Upper lobe of right lung (tissue), 1 donor: ENCODE results near the gene MED12L. TPM values are rescaled to one million over a fixed set of nuclear protein-coding genes. Genes with fewer than 3 reads are reported as not detected.

Source experiments
- ATAC-seq: fragments of 200-7000 bp; cut with Tn5 transposase; one replicate; pipeline ENCODE4 v1.9.1; 2020; ENCODE audit warnings: mild to moderate bottlenecking, moderate library complexity
- DNase-seq: peaks from one replicate; pipeline ENCODE4 v3.0.0-alpha.2; 2020
- H3K27ac ChIP-seq: fragments of 200-600 bp; one replicate; pipeline ENCODE4 v1.8.0; 2022
- H3K27me3 ChIP-seq: fragments of 200-600 bp; one replicate; pipeline ENCODE4 v1.8.0; 2022; ENCODE audit warnings: mild to moderate bottlenecking
- H3K36me3 ChIP-seq: fragments of 200-600 bp; one replicate; pipeline ENCODE4 v1.8.0; 2022
- H3K4me1 ChIP-seq: fragments of 200-600 bp; one replicate; pipeline ENCODE4 v1.8.0; 2022
- H3K4me3 ChIP-seq: fragments of 200-600 bp; one replicate; pipeline ENCODE4 v1.8.0; 2022; ENCODE audit warnings: mild to moderate bottlenecking
- H3K9me3 ChIP-seq: fragments of 200-600 bp; one replicate; pipeline ENCODE4 v1.8.0; 2022
- intact Hi-C: fragments of 100-400 bp; cut with DNase I; formaldehyde crosslinking; loops from one replicate; pipeline ENCODE4 v1.11.0; 2022
- total RNA-seq: library from RNA; stranded (reverse); fragmentation: NEBNext Ultra II Directional; extraction: Animal tissue kit (Norgen Biotek cat#: 25700); gene quantifications from one replicate; pipeline ENCODE4 v1.2.1, GENCODE V29; 2021
- TF ChIP-seq, protein P1 (sequence below): fragments of 200-600 bp; IDR thresholded peaks from one replicate; pipeline ENCODE4 v1.8.0; 2022; ENCODE audit warnings: antibody characterized with exemption
- donor health status: DM: no; HTN: yes; CAD: no; lungs with severe emphysema.

Gene MED12L
- total RNA-seq, 1 donor from 2014 or later = 0.69 TPM

DNA sequence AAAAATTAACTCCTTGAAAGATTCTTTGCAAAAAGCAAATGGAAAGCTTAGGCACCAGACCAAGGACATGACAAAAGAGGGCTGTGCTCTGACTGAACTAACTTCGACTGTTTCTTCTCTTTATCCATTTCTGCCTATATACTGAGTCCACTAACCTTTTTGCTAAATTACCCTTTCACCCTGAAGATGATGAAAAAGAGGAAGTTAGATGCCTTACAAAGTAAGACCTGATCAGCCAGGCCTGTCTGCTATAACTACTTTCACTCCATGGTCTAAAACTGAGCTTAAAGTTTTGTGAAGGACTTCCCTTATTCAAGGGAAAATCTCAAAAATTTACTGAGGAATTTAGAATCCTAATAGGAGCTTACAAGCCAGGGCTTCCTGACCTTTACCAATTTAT is 381.6 kb downstream of the MED12L start:
- intact Hi-C loops = no loop called here
- DNase-seq (no peak), ATAC-seq (no peak)
- no peaks in the 10 kb centered on the region for H3K36me3 ChIP-seq
- H3K27ac ChIP-seq = no peak overlapping the region
- TF ChIP-seq, protein P1, sequence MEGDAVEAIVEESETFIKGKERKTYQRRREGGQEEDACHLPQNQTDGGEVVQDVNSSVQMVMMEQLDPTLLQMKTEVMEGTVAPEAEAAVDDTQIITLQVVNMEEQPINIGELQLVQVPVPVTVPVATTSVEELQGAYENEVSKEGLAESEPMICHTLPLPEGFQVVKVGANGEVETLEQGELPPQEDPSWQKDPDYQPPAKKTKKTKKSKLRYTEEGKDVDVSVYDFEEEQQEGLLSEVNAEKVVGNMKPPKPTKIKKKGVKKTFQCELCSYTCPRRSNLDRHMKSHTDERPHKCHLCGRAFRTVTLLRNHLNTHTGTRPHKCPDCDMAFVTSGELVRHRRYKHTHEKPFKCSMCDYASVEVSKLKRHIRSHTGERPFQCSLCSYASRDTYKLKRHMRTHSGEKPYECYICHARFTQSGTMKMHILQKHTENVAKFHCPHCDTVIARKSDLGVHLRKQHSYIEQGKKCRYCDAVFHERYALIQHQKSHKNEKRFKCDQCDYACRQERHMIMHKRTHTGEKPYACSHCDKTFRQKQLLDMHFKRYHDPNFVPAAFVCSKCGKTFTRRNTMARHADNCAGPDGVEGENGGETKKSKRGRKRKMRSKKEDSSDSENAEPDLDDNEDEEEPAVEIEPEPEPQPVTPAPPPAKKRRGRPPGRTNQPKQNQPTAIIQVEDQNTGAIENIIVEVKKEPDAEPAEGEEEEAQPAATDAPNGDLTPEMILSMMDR = no peak
- no peaks in the 10 kb centered on the region for H3K4me1 ChIP-seq
- H3K4me3 ChIP-seq = no peak overlapping the region
- no peaks in the 10 kb centered on the region for H3K27me3 ChIP-seq
- H3K9me3 ChIP-seq = no peaks in the 10 kb centered on the region

DNA sequence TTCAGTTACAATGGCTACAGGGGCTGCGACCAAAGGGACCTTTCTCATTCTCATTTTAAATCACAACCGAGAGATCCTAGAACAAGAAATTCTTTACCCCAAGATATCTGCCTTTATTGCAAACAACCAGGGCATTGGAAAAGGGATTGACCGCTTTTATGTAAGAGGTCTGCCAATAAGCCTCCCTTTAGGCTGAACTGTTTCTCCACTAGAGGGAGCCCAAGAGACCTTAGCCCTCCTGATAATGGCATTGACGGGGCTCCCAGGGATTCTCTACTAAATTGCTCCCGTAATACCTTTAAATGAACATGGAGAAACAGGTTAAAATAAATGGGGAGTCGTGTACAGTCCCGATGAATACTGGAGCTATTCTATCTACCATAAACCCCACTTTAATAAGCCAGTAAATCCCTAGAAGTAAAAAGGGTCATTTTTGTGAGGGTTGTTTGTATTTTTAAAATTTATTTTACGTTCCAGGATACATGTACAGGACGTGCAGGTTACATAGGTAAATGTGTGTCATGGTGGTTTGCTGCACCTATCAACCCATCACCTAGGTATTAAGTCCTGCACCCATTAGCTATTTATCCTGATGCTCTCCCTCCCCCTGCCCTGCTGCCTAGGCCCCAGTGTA is 382.9 kb downstream of the MED12L start:
- intact Hi-C loops = no loop called here
- no peak overlapping the region for H3K27ac ChIP-seq
- H3K4me1 ChIP-seq = no peaks in the 10 kb centered on the region
- no peaks in the 10 kb centered on the region for H3K9me3 ChIP-seq
- H3K27me3 ChIP-seq = no peaks in the 10 kb centered on the region
- ATAC-seq (peak; percentile 91), DNase-seq (no peak)
- TF ChIP-seq, protein P1 = peak; percentile 92
- no peaks in the 10 kb centered on the region for H3K36me3 ChIP-seq
- H3K4me3 ChIP-seq = no peak overlapping the region

GRCh38 chr3:151476344-151477018 is 391.0 kb downstream of the MED12L start:
- Histone ChIP-seq H3K4me3 (no peak overlapping the region), H3K27me3 (no peaks in the 10 kb centered on the region), H3K4me1 (no peaks in the 10 kb centered on the region), H3K9me3 (no peaks in the 10 kb centered on the region), H3K27ac (no peak overlapping the region), H3K36me3 (no peaks in the 10 kb centered on the region)
- TF ChIP-seq, protein P1 = no peak
- ATAC-seq (no peak), DNase-seq (no peak)
- intact Hi-C loops = no loop called here

- H3K27ac ChIP-seq = no peak overlapping the region
- ATAC-seq = no peak
Measured at GRCh38 chr3:151477591-151478334, 392.3 kb downstream of the MED12L start.

DNA sequence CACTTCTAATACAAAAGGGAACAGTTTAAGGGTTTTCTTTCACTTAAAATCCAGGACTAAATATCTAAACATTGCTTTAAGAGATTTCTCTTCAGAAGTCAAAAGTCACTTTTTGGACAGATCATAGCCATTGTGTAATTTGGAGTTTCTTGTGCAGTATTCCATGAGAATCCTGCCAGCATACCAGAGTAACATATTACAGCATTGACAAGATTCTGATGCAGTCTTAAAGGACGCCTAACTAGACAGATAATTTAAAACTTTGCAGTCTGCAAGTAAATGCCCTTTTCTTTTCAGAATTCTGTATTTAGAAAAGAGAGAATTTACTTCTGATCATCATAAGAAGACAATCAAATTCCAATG is 392.9 kb downstream of the MED12L start:
- no peaks in the 10 kb centered on the region for H3K36me3 ChIP-seq
- no peaks in the 10 kb centered on the region for H3K27me3 ChIP-seq
- intact Hi-C loops = no loop called here
- ATAC-seq = no peak
- peaks cover 6% of the 10 kb centered on the region for H3K9me3 ChIP-seq
- no peaks in the 10 kb centered on the region for H3K4me1 ChIP-seq
- H3K4me3 ChIP-seq = no peak overlapping the region
- DNase-seq = no peak
- no peak overlapping the region for H3K27ac ChIP-seq
- TF ChIP-seq, protein P1 = no peak

More at GRCh38 chr3:151477591-151478334, 392.3 kb downstream of the MED12L start:
- H3K36me3 ChIP-seq = no peaks in the 10 kb centered on the region
- no peaks in the 10 kb centered on the region for H3K4me1 ChIP-seq
- H3K9me3 ChIP-seq = peaks cover 4% of the 10 kb centered on the region
- no peak overlapping the region for H3K4me3 ChIP-seq
- no peak for DNase-seq
- TF ChIP-seq, protein P1 = no peak
- intact Hi-C loops = no loop called here
- H3K27me3 ChIP-seq = no peaks in the 10 kb centered on the region
